Neural cell (in vitro differentiated cells): Measurements from ENCODE around the gene ARSB. TPM values are rescaled to one million over a fixed set of nuclear protein-coding genes. Genes with fewer than 3 reads are reported as not detected.

Source experiments
- H2AFZ ChIP-seq: fragments of 200-600, 300-800 bp; sonication (generic), shearing (Covaris generic); 2 replicates; pipeline ENCODE4 v1.6.0; 2014; ENCODE audit warnings: low read depth, mild to moderate bottlenecking, antibody characterized with exemption, low read length, moderate library complexity
- H3F3A ChIP-seq: fragments of 200-600 bp; shearing (Covaris generic); 2 replicates; pipeline ENCODE4 v1.6.1; 2016; ENCODE audit warnings: mild to moderate bottlenecking, moderate library complexity, mixed read lengths, antibody characterized with exemption, low read length; ENCODE audit not compliant: insufficient read depth, poor library complexity, severe bottlenecking
- H3K27ac ChIP-seq: fragments of 200-600, 300-800 bp; sonication (generic), shearing (Covaris generic); 2 replicates; pipeline ENCODE4 v1.5.1; 2014; ENCODE audit warnings: mild to moderate bottlenecking, low read length, moderate library complexity
- H3K27me3 ChIP-seq: fragments of 300-800, 200-600 bp; sonication (generic), shearing (Covaris generic); 2 replicates; pipeline ENCODE4 v1.6.0; 2014; ENCODE audit warnings: mild to moderate bottlenecking, low read depth, low read length, moderate library complexity; ENCODE audit not compliant: insufficient read depth
- H3K36me3 ChIP-seq: fragments of 300-800, 200-600 bp; sonication (generic), shearing (Covaris generic); 2 replicates; pipeline ENCODE4 v1.5.1; 2014; ENCODE audit warnings: mild to moderate bottlenecking, antibody characterized with exemption, low read length, moderate library complexity; ENCODE audit not compliant: insufficient read depth
- H3K4me2 ChIP-seq: fragments of 300-800, 200-600 bp; sonication (generic), shearing (Covaris generic); 2 replicates; pipeline ENCODE4 v1.6.0; 2014; ENCODE audit warnings: mild to moderate bottlenecking, low read length
- H3K4me3 ChIP-seq: fragments of 300-800, 200-600 bp; sonication (generic), shearing (Covaris generic); 2 replicates; pipeline ENCODE4 v1.5.1; 2014; ENCODE audit warnings: mild to moderate bottlenecking, low read length, moderate library complexity
- H3K79me2 ChIP-seq: fragments of 200-600 bp; shearing (Covaris generic); replicated peaks from 2 replicates; pipeline ENCODE4 v1.6.0; 2014; ENCODE audit warnings: mild to moderate bottlenecking, low read length, moderate library complexity; ENCODE audit not compliant: insufficient read depth
- H3K9ac ChIP-seq: fragments of 300-800, 200-600 bp; sonication (generic), shearing (Covaris generic); 2 replicates; pipeline ENCODE4 v1.6.1; 2016; ENCODE audit warnings: mild to moderate bottlenecking, low read length, mixed read lengths
- H3K9me2 ChIP-seq: fragments of 200-600 bp; shearing (Covaris generic); 2 replicates; pipeline ENCODE4 v1.6.1; 2016; ENCODE audit warnings: mild to moderate bottlenecking, low read length, mixed read lengths; ENCODE audit not compliant: insufficient read depth
- H3K9me3 ChIP-seq: fragments of 200-600, 300-800 bp; sonication (generic), shearing (Covaris generic); 2 replicates; pipeline ENCODE4 v1.6.1; 2016; ENCODE audit warnings: mild to moderate bottlenecking, mixed run types, low read length, moderate library complexity, mixed read lengths
- H4K20me1 ChIP-seq: fragments of 200-600 bp; shearing (Covaris generic); 2 replicates; pipeline ENCODE4 v1.6.1; 2016; ENCODE audit warnings: mild to moderate bottlenecking, mixed run types; ENCODE audit not compliant: insufficient read depth
- EP300 ChIP-seq: fragments of 450-650 bp; conservative IDR thresholded peaks from 2 replicates; pipeline ENCODE4 v1.6.1; 2014; ENCODE audit warnings: antibody characterized with exemption, mild to moderate bottlenecking, moderate library complexity; ENCODE audit not compliant: poor library complexity, severe bottlenecking
- EZH2 ChIP-seq: fragments of 200-600, 300-800 bp; shearing (Covaris generic), sonication (generic); IDR thresholded peaks from 2 replicates; pipeline ENCODE4 v1.6.1; 2014; ENCODE audit warnings: antibody characterized with exemption, low read length, borderline replicate concordance, mild to moderate bottlenecking; ENCODE audit not compliant: insufficient read depth, poor library complexity, severe bottlenecking
- MXI1 ChIP-seq: fragments of 450-650 bp; conservative IDR thresholded peaks from 2 replicates; pipeline ENCODE4 v1.6.1; 2014; ENCODE audit warnings: antibody characterized with exemption, mild to moderate bottlenecking; ENCODE audit not compliant: poor library complexity, severe bottlenecking
- POLR2AphosphoS5 ChIP-seq: IDR thresholded peaks from 2 replicates; pipeline ENCODE4 v1.6.1; 2012
- RAD21 ChIP-seq: fragments of 450-650 bp; conservative IDR thresholded peaks from 2 replicates; pipeline ENCODE4 v1.6.1; 2014; ENCODE audit warnings: antibody characterized with exemption, mild to moderate bottlenecking, moderate library complexity
- SMC3 ChIP-seq: fragments of 450-650 bp; conservative IDR thresholded peaks from 2 replicates; pipeline ENCODE4 v1.6.1; 2014; ENCODE audit warnings: antibody characterized with exemption, mild to moderate bottlenecking, moderate library complexity; ENCODE audit not compliant: poor library complexity
- TAF1 ChIP-seq: IDR thresholded peaks from 2 replicates; pipeline ENCODE4 v1.6.1; 2012; ENCODE audit warnings: low read depth
- polyA plus RNA-seq: library from polyadenylated mRNA; depleted of rRNA; stranded (reverse); fragments of >200 nt; gene quantifications from 2 replicates; pipeline ENCODE4 v1.2.3, GENCODE V29; 2014
- TF ChIP-seq, protein P1 (sequence below): fragments of 450-650 bp; IDR thresholded peaks from 2 replicates; pipeline ENCODE4 v1.5.1; 2014; ENCODE audit warnings: antibody characterized with exemption, mild to moderate bottlenecking, moderate library complexity; ENCODE audit not compliant: poor library complexity, severe bottlenecking
- TF ChIP-seq, protein P2 (sequence below): IDR thresholded peaks from 2 replicates; pipeline ENCODE4 v1.6.1; 2012; ENCODE audit warnings: borderline replicate concordance

The ARSB gene
- polyA plus RNA-seq, 1 donor from 2014 or later: 8.7 TPM

DNA sequence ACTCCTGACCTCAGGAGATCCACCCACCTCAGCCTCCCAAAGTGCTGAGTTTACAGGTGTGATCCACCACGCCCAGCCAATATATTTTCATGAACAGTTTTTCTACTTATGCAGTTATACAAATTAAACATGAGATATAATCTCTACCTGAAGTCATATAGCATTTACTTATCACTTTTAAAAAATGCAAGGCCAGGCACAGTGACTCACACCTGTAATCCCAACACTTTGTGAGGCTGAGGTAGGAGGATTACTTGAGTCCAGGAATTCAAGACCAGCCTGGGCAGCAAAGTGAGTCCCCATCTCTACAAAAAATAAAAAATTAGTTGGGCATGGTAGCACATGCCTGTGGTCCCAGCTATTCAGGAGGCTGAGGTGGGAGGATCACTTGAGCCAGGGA is 171.8 kb downstream of the ARSB start:
- no peak overlapping the region for H3K27ac ChIP-seq
- no peaks in the 10 kb centered on the region for H3K9me2 ChIP-seq
- no peaks in the 10 kb centered on the region for H3K36me3 ChIP-seq
- no peaks in the 10 kb centered on the region for H3F3A ChIP-seq
- no peak overlapping the region for H3K4me2 ChIP-seq
- H4K20me1 ChIP-seq: no peaks in the 10 kb centered on the region
- no peak overlapping the region for H3K4me3 ChIP-seq
- TF ChIP-seq EZH2 (no peak), MXI1 (no peak), EP300 (no peak), SMC3 (no peak), RAD21 (no peak), TAF1 (no peak), POLR2AphosphoS5 (no peak)
- TF ChIP-seq, protein P1, sequence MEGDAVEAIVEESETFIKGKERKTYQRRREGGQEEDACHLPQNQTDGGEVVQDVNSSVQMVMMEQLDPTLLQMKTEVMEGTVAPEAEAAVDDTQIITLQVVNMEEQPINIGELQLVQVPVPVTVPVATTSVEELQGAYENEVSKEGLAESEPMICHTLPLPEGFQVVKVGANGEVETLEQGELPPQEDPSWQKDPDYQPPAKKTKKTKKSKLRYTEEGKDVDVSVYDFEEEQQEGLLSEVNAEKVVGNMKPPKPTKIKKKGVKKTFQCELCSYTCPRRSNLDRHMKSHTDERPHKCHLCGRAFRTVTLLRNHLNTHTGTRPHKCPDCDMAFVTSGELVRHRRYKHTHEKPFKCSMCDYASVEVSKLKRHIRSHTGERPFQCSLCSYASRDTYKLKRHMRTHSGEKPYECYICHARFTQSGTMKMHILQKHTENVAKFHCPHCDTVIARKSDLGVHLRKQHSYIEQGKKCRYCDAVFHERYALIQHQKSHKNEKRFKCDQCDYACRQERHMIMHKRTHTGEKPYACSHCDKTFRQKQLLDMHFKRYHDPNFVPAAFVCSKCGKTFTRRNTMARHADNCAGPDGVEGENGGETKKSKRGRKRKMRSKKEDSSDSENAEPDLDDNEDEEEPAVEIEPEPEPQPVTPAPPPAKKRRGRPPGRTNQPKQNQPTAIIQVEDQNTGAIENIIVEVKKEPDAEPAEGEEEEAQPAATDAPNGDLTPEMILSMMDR: no peak
- TF ChIP-seq, protein P2, sequence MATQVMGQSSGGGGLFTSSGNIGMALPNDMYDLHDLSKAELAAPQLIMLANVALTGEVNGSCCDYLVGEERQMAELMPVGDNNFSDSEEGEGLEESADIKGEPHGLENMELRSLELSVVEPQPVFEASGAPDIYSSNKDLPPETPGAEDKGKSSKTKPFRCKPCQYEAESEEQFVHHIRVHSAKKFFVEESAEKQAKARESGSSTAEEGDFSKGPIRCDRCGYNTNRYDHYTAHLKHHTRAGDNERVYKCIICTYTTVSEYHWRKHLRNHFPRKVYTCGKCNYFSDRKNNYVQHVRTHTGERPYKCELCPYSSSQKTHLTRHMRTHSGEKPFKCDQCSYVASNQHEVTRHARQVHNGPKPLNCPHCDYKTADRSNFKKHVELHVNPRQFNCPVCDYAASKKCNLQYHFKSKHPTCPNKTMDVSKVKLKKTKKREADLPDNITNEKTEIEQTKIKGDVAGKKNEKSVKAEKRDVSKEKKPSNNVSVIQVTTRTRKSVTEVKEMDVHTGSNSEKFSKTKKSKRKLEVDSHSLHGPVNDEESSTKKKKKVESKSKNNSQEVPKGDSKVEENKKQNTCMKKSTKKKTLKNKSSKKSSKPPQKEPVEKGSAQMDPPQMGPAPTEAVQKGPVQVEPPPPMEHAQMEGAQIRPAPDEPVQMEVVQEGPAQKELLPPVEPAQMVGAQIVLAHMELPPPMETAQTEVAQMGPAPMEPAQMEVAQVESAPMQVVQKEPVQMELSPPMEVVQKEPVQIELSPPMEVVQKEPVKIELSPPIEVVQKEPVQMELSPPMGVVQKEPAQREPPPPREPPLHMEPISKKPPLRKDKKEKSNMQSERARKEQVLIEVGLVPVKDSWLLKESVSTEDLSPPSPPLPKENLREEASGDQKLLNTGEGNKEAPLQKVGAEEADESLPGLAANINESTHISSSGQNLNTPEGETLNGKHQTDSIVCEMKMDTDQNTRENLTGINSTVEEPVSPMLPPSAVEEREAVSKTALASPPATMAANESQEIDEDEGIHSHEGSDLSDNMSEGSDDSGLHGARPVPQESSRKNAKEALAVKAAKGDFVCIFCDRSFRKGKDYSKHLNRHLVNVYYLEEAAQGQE: no peak
- no peak overlapping the region for H2AFZ ChIP-seq
- H3K9ac ChIP-seq: no peak overlapping the region
- no peaks in the 10 kb centered on the region for H3K27me3 ChIP-seq
- H3K79me2 ChIP-seq: no peaks in the 10 kb centered on the region
- H3K9me3 ChIP-seq: no peaks in the 10 kb centered on the region

DNA sequence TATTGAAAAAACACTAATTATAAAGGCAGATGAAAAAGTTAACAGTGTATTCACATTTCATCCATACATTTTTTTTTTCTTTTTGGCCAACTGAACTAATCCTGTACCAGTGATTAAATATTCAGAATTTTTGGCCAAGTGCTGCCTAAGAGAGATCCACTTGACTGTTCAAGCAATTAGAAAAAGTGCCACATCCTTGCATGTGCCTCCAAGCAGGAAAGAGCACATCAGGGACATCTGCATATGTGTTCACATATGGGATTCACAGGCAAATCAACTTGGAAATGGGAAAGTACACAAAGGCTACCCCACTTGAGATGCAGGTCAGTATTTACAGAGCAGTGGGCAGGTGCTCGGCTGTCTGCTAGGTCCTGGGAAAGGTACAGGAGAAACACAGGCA is 173.2 kb downstream of the ARSB start:
- Histone ChIP-seq H3K79me2 (no peaks in the 10 kb centered on the region), H3K27ac (no peak overlapping the region), H3K27me3 (no peaks in the 10 kb centered on the region), H3K4me3 (no peak overlapping the region), H3K9ac (no peak overlapping the region), H3K4me2 (no peak overlapping the region), H3K36me3 (no peaks in the 10 kb centered on the region), H3K9me2 (no peaks in the 10 kb centered on the region), H3K9me3 (no peaks in the 10 kb centered on the region), H3F3A (no peaks in the 10 kb centered on the region), H4K20me1 (no peaks in the 10 kb centered on the region), H2AFZ (no peak overlapping the region)
- TF ChIP-seq EZH2 (no peak), SMC3 (no peak), RAD21 (no peak), MXI1 (no peak), POLR2AphosphoS5 (no peak), TAF1 (no peak), EP300 (no peak)
- TF ChIP-seq, protein P2: no peak
- TF ChIP-seq, protein P1: no peak
